ENCODE measurements around the gene ARHGAP20.
A peak's percentile ranks its signal among the peaks of the same experiment; 100 is the strongest.

The ARHGAP20 gene

GRCh38 chr11:110716361-110716760 is 4.1 kb upstream of the ARHGAP20 start:
- H3K36me3 ChIP-seq (ENCODE audit: control insufficient read depth in 5 of 5, insufficient read depth in 5 of 5, low read length in 5 of 5): no peaks in the 10 kb centered on the region
- H3K9ac ChIP-seq (ENCODE audit: low read length in 5 of 5): no peak overlapping the region
- H3K4me1 ChIP-seq (ENCODE audit: control insufficient read depth in 5 of 5, insufficient read depth in 5 of 5, low read length in 5 of 5): peaks cover 0 to 37% (median 27%) of the 10 kb centered on the region in 5 donors
- H3K27me3 ChIP-seq (ENCODE audit: control insufficient read depth in 5 of 5, insufficient read depth in 4 of 5, low read length in 5 of 5): no peaks in the 10 kb centered on the region
- H3K4me3 ChIP-seq (ENCODE audit: low read depth in 1 of 5, low read length in 5 of 5): no peak overlapping the region
- peaks cover 0 to 4% (median 0%) of the 10 kb centered on the region in 5 donors for H3K9me3 ChIP-seq (ENCODE audit: control insufficient read depth in 5 of 5, low read length in 5 of 5)
- H3K27ac ChIP-seq (ENCODE audit: low read depth, low read length): no peak overlapping the region

GRCh38 chr11:110715541-110715940 is 3.3 kb upstream of the ARHGAP20 start:
- H3K4me3 ChIP-seq (ENCODE audit: low read depth in 1 of 5, low read length in 5 of 5): no peak overlapping the region
- H3K27me3 ChIP-seq (ENCODE audit: control insufficient read depth in 5 of 5, insufficient read depth in 4 of 5, low read length in 5 of 5): peaks cover 0 to 3% (median 0%) of the 10 kb centered on the region in 5 donors
- H3K36me3 ChIP-seq (ENCODE audit: control insufficient read depth in 5 of 5, insufficient read depth in 5 of 5, low read length in 5 of 5): no peaks in the 10 kb centered on the region
- H3K4me1 ChIP-seq (ENCODE audit: control insufficient read depth in 5 of 5, insufficient read depth in 5 of 5, low read length in 5 of 5): peaks cover 2 to 44% (median 31%) of the 10 kb centered on the region in 5 donors
- H3K9ac ChIP-seq (ENCODE audit: low read length in 5 of 5): no peak overlapping the region
- H3K27ac ChIP-seq (ENCODE audit: low read depth, low read length): no peak overlapping the region
- H3K9me3 ChIP-seq (ENCODE audit: control insufficient read depth in 5 of 5, low read length in 5 of 5): peaks cover 0 to under 1% (median 0%) of the 10 kb centered on the region in 5 donors

DNA sequence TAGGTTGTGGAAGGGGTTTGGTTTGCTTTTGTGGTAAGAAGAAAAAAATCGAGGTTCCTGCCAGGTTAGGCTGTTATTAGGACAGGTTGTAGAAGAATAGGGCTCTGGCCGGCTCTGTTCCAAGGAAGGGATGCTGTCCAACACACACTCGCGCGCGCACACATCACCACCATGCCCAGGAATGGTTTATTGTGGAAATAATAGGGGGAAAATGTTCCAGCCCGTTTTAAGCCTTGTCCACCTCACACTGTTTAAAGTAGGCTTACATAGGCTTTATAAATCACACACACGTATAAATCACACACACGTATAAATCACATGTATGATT is 1.2 kb upstream of the ARHGAP20 start:
- peaks cover 0 to 3% (median 0%) of the 10 kb centered on the region in 5 donors for H3K27me3 ChIP-seq (ENCODE audit: control insufficient read depth in 5 of 5, insufficient read depth in 4 of 5, low read length in 5 of 5)

GRCh38 chr11:110712659-110713448 is 617 bp upstream of the ARHGAP20 start:
- Histone ChIP-seq H3K9ac (ENCODE audit: low read length in 5 of 5) (peak overlapping the region in 4 of 5 donors; percentile 5 to 69 (median 43)), H3K4me1 (ENCODE audit: control insufficient read depth in 5 of 5, insufficient read depth in 5 of 5, low read length in 5 of 5) (peaks cover 2 to 62% (median 45%) of the 10 kb centered on the region in 5 donors), H3K36me3 (ENCODE audit: control insufficient read depth in 5 of 5, insufficient read depth in 5 of 5, low read length in 5 of 5) (no peaks in the 10 kb centered on the region), H3K9me3 (ENCODE audit: control insufficient read depth in 5 of 5, low read length in 5 of 5) (no peaks in the 10 kb centered on the region), H3K27me3 (ENCODE audit: control insufficient read depth in 5 of 5, insufficient read depth in 4 of 5, low read length in 5 of 5) (peaks cover 0 to 3% (median 0%) of the 10 kb centered on the region in 5 donors), H3K27ac (ENCODE audit: low read depth, low read length) (peak overlapping the region; percentile 73), H3K4me3 (ENCODE audit: low read depth in 1 of 5, low read length in 5 of 5) (peak overlapping the region; percentile 65 to 90 (median 86))

More for the DNA sequence above, 1.2 kb upstream of the ARHGAP20 start:
- no peaks in the 10 kb centered on the region for H3K9me3 ChIP-seq (ENCODE audit: control insufficient read depth in 5 of 5, low read length in 5 of 5)
- peak overlapping the region in 2 of 5 donors; percentile 59 to 69 for H3K9ac ChIP-seq (ENCODE audit: low read length in 5 of 5)
- H3K36me3 ChIP-seq (ENCODE audit: control insufficient read depth in 5 of 5, insufficient read depth in 5 of 5, low read length in 5 of 5): no peaks in the 10 kb centered on the region
- H3K27ac ChIP-seq (ENCODE audit: low read depth, low read length): peak overlapping the region; percentile 73
- peaks cover 2 to 62% (median 45%) of the 10 kb centered on the region in 5 donors for H3K4me1 ChIP-seq (ENCODE audit: control insufficient read depth in 5 of 5, insufficient read depth in 5 of 5, low read length in 5 of 5)
- H3K4me3 ChIP-seq (ENCODE audit: low read depth in 1 of 5, low read length in 5 of 5): peak overlapping the region; percentile 65 to 90 (median 86)

DNA sequence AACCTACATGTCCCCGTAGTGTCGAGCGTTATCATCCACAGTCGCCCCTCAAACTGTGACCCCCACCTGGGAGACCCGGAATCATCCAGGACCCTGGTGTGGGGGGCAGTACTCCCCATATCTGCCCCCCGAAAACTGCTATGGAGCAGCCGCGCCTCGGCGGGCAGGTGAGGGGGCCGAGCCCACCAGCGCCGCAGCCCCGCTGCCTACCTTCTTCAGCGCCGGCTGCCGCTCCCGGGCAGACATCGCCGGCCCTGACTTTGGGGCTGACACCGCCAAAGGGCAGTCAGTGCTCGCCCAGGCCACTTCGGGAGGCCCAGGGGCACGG is 825 bp downstream of the ARHGAP20 start:
- Histone ChIP-seq H3K9ac (ENCODE audit: low read length in 5 of 5) (peak overlapping the region in 4 of 5 donors; percentile 76 to 87 (median 76)), H3K4me3 (ENCODE audit: low read depth in 1 of 5, low read length in 5 of 5) (peak overlapping the region; percentile 46 to 90 (median 86)), H3K27me3 (ENCODE audit: control insufficient read depth in 5 of 5, insufficient read depth in 4 of 5, low read length in 5 of 5) (peaks cover 0 to 3% (median 0%) of the 10 kb centered on the region in 5 donors), H3K9me3 (ENCODE audit: control insufficient read depth in 5 of 5, low read length in 5 of 5) (no peaks in the 10 kb centered on the region), H3K4me1 (ENCODE audit: control insufficient read depth in 5 of 5, insufficient read depth in 5 of 5, low read length in 5 of 5) (peaks cover 2 to 69% (median 45%) of the 10 kb centered on the region in 5 donors), H3K36me3 (ENCODE audit: control insufficient read depth in 5 of 5, insufficient read depth in 5 of 5, low read length in 5 of 5) (no peaks in the 10 kb centered on the region), H3K27ac (ENCODE audit: low read depth, low read length) (peak overlapping the region; percentile 79)

DNA sequence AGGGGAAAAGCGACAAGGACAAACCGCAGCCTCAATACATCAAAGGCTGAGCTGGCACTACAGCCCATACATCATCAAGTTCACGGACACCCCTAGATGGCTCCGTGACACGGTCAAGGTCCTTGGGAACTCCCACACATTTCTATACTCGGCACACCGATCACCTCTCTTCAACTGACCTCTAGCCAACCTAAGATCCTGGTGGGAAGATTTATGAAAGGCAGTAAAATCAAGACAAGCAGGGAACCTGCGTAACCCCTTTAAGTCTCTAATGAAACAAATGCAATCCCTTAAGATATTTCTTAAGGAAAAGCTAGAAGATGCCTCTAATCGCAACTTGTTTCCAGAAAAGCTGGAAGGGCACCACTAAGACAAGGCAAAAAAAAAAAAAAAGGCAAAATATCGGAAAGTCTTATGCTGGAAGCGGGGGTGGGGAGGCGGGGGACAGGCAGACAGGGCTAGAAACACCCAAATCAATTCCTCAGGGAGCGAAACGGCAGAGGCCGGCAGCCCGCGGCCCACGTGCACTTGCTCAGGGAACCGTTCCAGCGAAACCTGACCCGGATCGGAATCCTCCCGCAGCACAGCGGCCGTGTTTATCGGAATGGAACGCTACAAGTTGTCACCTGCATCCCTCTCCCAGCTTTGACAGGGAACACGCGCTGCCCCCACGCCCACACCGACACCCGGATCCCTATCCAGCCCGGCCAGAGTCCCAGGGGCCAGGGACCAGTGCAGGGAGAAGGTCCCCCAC is 1.4 kb downstream of the ARHGAP20 start:
- Histone ChIP-seq H3K27ac (ENCODE audit: low read depth, low read length) (peak overlapping the region; percentile 79), H3K4me1 (ENCODE audit: control insufficient read depth in 5 of 5, insufficient read depth in 5 of 5, low read length in 5 of 5) (peaks cover 2 to 68% (median 44%) of the 10 kb centered on the region in 5 donors), H3K9ac (ENCODE audit: low read length in 5 of 5) (peak overlapping the region; percentile 16 to 87 (median 76)), H3K4me3 (ENCODE audit: low read depth in 1 of 5, low read length in 5 of 5) (peak overlapping the region; percentile 79 to 90 (median 86)), H3K36me3 (ENCODE audit: control insufficient read depth in 5 of 5, insufficient read depth in 5 of 5, low read length in 5 of 5) (no peaks in the 10 kb centered on the region), H3K9me3 (ENCODE audit: control insufficient read depth in 5 of 5, low read length in 5 of 5) (no peaks in the 10 kb centered on the region), H3K27me3 (ENCODE audit: control insufficient read depth in 5 of 5, insufficient read depth in 4 of 5, low read length in 5 of 5) (peaks cover 0 to 3% (median 0%) of the 10 kb centered on the region in 5 donors)

- no peak overlapping the region for H3K27ac ChIP-seq (ENCODE audit: low read depth, low read length)
- peaks cover 0 to 13% (median 4%) of the 10 kb centered on the region in 5 donors for H3K4me1 ChIP-seq (ENCODE audit: control insufficient read depth in 5 of 5, insufficient read depth in 5 of 5, low read length in 5 of 5)
- H3K4me3 ChIP-seq (ENCODE audit: low read depth in 1 of 5, low read length in 5 of 5): no peak overlapping the region
- H3K36me3 ChIP-seq (ENCODE audit: control insufficient read depth in 5 of 5, insufficient read depth in 5 of 5, low read length in 5 of 5): no peaks in the 10 kb centered on the region
- H3K27me3 ChIP-seq (ENCODE audit: control insufficient read depth in 5 of 5, insufficient read depth in 4 of 5, low read length in 5 of 5): no peaks in the 10 kb centered on the region
- no peak overlapping the region for H3K9ac ChIP-seq (ENCODE audit: low read length in 5 of 5)
- no peaks in the 10 kb centered on the region for H3K9me3 ChIP-seq (ENCODE audit: control insufficient read depth in 5 of 5, low read length in 5 of 5)
Observed at GRCh38 chr11:110704210-110704864, 7.9 kb downstream of the ARHGAP20 start.

- Histone ChIP-seq H3K4me3 (ENCODE audit: low read depth in 1 of 5, low read length in 5 of 5) (no peak overlapping the region), H3K4me1 (ENCODE audit: control insufficient read depth in 5 of 5, insufficient read depth in 5 of 5, low read length in 5 of 5) (peaks cover 0 to 10% (median 0%) of the 10 kb centered on the region in 5 donors), H3K36me3 (ENCODE audit: control insufficient read depth in 5 of 5, insufficient read depth in 5 of 5, low read length in 5 of 5) (peaks cover 0 to 3% (median 0%) of the 10 kb centered on the region in 5 donors), H3K9me3 (ENCODE audit: control insufficient read depth in 5 of 5, low read length in 5 of 5) (no peaks in the 10 kb centered on the region), H3K27ac (ENCODE audit: low read depth, low read length) (peak overlapping the region; percentile 22), H3K27me3 (ENCODE audit: control insufficient read depth in 5 of 5, insufficient read depth in 4 of 5, low read length in 5 of 5) (no peaks in the 10 kb centered on the region), H3K9ac (ENCODE audit: low read length in 5 of 5) (no peak overlapping the region)
Observed at GRCh38 chr11:110691926-110692325, 20.3 kb downstream of the ARHGAP20 start.

DNA sequence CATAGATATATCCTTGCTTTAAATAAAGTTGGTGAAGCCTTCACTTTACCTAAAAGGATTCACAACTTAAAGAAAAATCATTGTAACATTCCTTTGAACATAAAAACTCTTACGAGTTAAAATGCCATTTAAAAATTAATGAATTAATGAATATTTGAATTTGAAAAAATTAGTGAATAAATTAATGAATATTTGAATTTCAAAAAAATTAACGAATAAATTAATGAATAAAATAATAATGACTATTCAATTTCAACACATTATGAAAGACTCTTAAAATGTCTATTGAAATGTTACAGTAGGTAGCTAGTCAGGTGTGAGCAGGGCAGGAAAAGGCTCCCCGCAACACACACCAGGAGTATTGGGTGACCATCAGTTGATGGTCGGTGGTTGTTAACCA is 22.9 kb downstream of the ARHGAP20 start:
- no peaks in the 10 kb centered on the region for H3K27me3 ChIP-seq (ENCODE audit: control insufficient read depth in 5 of 5, insufficient read depth in 4 of 5, low read length in 5 of 5)
- no peaks in the 10 kb centered on the region for H3K9me3 ChIP-seq (ENCODE audit: control insufficient read depth in 5 of 5, low read length in 5 of 5)
- no peak overlapping the region for H3K9ac ChIP-seq (ENCODE audit: low read length in 5 of 5)
- peaks cover 0 to 3% (median 0%) of the 10 kb centered on the region in 5 donors for H3K36me3 ChIP-seq (ENCODE audit: control insufficient read depth in 5 of 5, insufficient read depth in 5 of 5, low read length in 5 of 5)
- no peak overlapping the region for H3K27ac ChIP-seq (ENCODE audit: low read depth, low read length)
- peaks cover 0 to 10% (median 0%) of the 10 kb centered on the region in 5 donors for H3K4me1 ChIP-seq (ENCODE audit: control insufficient read depth in 5 of 5, insufficient read depth in 5 of 5, low read length in 5 of 5)
- H3K4me3 ChIP-seq (ENCODE audit: low read depth in 1 of 5, low read length in 5 of 5): no peak overlapping the region

Measured in subcutaneous abdominal adipose tissue (tissue), 5 donors.